GM12892 (cell line): ENCODE measurements around the gene USP37.

Source experiments
- POLR2A ChIP-seq: IDR thresholded peaks from 2 replicates; pipeline ENCODE4 v1.6.1; 2011; ENCODE audit warnings: low read depth, low read length, control low read depth
- POLR2AphosphoS5 ChIP-seq: IDR thresholded peaks from 2 replicates; pipeline ENCODE4 v1.6.1; 2011; ENCODE audit warnings: low read depth, low read length, control low read depth
- TAF1 ChIP-seq: IDR thresholded peaks from 2 replicates; pipeline ENCODE4 v1.6.1; 2011; ENCODE audit warnings: low read depth, mild to moderate bottlenecking, control low read depth, low read length, borderline replicate concordance

GRCh38 chr2:218406949-218407618 lies 161.1 kb downstream of the USP37 start:
- TF ChIP-seq POLR2A (no peak), TAF1 (no peak), POLR2AphosphoS5 (no peak)
